ENCODE measurements around the gene ALK.

Gene ALK

DNA sequence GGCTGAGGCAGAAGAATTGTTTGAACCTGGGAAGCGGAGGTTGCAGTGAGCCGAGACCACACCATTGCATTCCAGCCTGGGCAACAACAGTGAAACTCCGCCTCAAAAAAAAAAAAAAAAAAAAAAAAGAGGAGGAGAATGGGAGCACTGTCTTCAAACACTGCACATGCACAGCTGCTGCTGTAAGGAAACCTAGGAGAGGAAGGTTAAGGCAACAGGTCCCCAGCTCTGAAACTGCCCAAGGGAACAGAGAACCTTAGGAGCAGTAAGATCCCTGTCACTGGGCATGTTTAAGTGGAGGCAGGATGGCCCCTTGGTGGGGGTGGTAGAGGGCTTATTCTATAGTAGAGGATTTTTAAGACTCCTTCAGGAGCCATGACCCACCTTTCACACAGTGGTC lies 695.0 kb downstream of the ALK start:
- TF ChIP-seq, protein P1, sequence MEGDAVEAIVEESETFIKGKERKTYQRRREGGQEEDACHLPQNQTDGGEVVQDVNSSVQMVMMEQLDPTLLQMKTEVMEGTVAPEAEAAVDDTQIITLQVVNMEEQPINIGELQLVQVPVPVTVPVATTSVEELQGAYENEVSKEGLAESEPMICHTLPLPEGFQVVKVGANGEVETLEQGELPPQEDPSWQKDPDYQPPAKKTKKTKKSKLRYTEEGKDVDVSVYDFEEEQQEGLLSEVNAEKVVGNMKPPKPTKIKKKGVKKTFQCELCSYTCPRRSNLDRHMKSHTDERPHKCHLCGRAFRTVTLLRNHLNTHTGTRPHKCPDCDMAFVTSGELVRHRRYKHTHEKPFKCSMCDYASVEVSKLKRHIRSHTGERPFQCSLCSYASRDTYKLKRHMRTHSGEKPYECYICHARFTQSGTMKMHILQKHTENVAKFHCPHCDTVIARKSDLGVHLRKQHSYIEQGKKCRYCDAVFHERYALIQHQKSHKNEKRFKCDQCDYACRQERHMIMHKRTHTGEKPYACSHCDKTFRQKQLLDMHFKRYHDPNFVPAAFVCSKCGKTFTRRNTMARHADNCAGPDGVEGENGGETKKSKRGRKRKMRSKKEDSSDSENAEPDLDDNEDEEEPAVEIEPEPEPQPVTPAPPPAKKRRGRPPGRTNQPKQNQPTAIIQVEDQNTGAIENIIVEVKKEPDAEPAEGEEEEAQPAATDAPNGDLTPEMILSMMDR (IDR thresholded peaks at IDR 0.05; ENCODE audit: low read depth, low read length) = no peak

DNA sequence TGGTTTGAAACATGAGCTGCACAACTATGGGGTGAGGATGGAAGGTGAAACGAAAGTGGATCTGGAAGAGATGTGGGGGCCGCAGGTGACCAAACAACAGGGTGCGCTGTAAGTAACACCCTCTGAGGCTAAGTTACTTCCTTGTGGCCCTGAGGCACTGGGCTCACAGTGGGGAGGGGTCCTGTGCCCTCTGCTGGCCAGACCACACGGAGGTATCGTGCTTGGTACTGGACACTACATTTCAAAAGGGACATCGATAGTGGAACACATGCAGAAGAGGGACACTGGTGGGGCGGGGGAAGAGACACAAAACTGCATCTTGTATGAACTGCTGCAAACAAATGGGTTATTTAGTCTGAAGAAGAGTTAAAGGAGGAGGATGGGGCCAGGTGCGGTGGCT lies 695.6 kb downstream of the ALK start:
- DNase-seq (ENCODE audit: extremely low read depth, low read depth) = no peak
- TF ChIP-seq, protein P1 (IDR thresholded peaks at IDR 0.05; ENCODE audit: low read depth, low read length) = no peak

More for the DNA sequence above, 695.0 kb downstream of the ALK start:
- DNase-seq (ENCODE audit: extremely low read depth, low read depth) = no peak

DNA sequence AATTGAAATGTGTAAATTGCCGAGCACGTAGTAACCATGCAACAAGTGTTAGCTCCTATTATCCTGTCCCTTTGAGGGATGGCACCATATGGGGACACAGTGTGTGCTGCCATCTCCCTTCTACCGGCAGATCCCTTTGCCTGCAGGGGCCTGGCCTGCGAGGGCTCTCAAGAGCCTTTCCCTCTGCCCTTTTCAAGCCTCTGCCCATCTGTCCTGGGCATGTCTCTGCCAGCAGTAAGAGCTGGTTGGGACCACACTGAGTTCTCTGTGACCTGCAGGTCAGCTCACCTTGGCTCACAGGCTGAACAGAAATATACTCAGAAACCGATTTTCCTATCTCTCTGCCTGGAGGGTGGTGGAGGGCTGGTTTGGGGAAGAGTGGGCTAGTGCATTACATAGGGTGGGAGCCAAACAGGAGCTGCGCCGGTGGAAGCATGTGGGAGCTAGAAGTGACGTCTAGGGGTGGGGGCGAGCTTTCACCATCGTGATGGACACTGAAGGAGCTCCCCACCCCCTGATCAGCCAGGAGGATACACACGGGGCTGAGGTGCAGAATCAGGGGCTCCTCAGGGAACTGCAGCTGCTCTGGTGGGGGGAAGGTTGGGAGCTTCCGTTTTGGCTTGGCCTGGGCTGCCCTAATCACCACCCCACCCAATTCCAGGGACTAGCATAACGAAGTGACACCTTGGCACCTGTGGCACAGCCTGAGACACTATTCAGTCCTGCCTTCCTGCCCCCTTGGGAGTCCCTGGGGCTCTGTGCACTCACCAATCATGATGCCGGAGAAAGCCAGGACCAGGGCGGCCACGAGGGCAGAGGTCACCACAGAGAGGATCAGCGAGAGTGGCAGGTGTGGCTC lies 696.5 kb downstream of the ALK start:
- no peak for DNase-seq (ENCODE audit: extremely low read depth, low read depth)
- TF ChIP-seq, protein P1 (IDR thresholded peaks at IDR 0.05; ENCODE audit: low read depth, low read length) = no peak

DNA sequence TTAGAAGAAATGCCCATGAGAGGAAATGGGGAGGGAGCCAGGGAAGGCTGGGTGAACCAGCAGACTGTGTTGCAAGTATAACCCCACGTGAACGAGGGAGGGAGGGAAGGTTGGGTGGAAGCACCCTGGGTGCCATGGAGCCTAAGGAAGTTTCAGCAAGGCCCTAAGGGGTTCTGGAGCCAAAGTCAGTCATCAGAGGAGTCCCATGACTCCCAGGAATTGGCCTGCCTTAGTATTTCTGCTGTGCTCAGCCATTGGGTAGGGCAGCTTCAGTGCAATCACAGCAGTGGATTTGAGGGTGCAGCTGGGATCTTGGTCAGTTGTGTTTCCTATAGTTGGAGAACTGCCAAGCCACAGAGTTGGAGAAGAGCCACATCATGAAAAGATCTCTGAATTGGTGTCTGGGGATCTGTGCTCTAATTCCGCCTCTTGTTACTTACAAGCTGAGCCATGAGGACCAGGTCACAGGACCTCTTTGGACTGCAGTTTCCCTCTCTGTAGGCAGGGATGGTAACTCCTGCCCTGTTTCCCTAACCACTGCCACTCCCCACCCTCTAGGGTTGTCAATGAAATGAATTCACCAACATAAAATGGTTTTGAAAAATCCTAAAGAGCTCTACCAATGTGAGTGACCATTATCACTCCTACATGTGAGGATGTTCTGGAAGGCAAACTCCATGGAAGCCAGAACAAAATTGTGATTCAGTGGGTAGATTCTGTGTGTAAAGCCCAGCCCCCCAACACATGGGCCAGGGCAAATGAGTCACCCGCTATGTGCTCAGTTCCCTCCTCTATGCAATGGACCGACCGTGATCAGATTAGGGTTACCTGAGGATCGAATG lies 697.3 kb downstream of the ALK start:
- TF ChIP-seq, protein P1 (IDR thresholded peaks at IDR 0.05; ENCODE audit: low read depth, low read length) = no peak
- DNase-seq (ENCODE audit: extremely low read depth, low read depth) = no peak

DNA sequence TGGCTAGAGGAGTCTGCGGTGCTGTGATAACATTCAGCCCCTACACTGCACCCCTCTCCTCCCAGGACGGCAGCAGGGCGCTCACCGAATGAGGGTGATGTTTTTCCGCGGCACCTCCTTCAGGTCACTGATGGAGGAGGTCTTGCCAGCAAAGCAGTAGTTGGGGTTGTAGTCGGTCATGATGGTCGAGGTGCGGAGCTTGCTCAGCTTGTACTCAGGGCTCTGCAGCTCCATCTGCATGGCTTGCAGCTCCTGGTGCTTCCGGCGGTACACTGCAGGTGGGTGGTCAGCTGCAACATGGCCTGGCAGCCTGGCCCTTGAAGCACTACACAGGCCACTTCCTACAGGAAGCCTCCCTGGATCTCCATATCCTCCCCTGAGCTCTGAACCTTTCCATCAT lies 698.1 kb downstream of the ALK start:
- TF ChIP-seq, protein P1 (IDR thresholded peaks at IDR 0.05; ENCODE audit: low read depth, low read length) = no peak
- no peak for DNase-seq (ENCODE audit: extremely low read depth, low read depth)

DNA sequence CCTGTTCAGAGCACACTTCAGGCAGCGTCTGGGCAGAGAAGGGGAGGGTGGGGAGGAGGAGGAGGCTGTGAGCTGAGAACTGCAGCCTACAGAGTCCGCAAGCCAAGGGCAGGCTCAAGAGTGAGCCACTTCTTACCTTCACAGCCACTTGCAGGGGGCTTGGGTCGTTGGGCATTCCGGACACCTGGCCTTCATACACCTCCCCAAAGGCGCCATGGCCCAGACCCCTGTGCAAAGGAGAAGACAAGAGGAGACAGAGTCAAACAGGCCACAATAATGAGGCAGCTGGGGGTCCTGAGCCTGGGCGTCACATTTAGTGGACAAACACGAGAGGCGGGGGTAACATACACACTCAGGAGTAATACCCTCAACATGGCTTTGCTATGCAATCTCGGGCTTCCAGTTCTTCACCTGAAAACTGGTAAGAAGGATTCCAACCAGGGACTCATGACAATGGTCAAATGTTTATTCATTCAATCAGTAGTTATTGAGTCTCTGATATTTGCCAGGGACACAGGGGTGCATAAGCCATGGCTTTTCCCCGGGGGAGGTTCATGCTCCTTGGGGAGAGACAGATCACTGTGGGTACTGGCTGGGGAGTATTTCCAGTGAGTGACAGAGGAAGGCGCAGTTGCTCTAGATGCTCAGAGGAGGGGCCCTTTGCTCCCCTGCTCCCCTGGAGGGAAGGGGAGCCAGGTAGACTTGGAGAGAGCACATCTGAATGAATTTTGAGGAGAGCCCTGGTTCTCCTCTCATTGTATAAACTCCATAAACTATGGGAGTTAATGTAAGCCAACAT lies 698.8 kb downstream of the ALK start:
- TF ChIP-seq, protein P1 (IDR thresholded peaks at IDR 0.05; ENCODE audit: low read depth, low read length) = no peak
- DNase-seq (ENCODE audit: extremely low read depth, low read depth) = no peak

All from AG09319 (cell line).